HL-60 (cell line): ENCODE data around the gene COMMD6.

Source experiments
- POLR2AphosphoS5 ChIP-seq: IDR thresholded peaks from 2 replicates; pipeline ENCODE4 v1.6.1; 2012; ENCODE audit warnings: low read depth
- REST ChIP-seq: IDR thresholded peaks from 2 replicates; pipeline ENCODE4 v1.6.1; 2012; ENCODE audit warnings: low read depth; ENCODE audit not compliant: insufficient replicate concordance
- SPI1 ChIP-seq: IDR thresholded peaks from 2 replicates; pipeline ENCODE4 v1.6.1; 2012; ENCODE audit warnings: low read depth, mild to moderate bottlenecking, borderline replicate concordance
- TF ChIP-seq, protein P1 (sequence below): IDR thresholded peaks from one replicate; pipeline ENCODE4 v1.5.1; 2011; ENCODE audit warnings: low read length, control low read depth, inconsistent platforms; ENCODE audit not compliant: insufficient read depth

- TF ChIP-seq, protein P1, sequence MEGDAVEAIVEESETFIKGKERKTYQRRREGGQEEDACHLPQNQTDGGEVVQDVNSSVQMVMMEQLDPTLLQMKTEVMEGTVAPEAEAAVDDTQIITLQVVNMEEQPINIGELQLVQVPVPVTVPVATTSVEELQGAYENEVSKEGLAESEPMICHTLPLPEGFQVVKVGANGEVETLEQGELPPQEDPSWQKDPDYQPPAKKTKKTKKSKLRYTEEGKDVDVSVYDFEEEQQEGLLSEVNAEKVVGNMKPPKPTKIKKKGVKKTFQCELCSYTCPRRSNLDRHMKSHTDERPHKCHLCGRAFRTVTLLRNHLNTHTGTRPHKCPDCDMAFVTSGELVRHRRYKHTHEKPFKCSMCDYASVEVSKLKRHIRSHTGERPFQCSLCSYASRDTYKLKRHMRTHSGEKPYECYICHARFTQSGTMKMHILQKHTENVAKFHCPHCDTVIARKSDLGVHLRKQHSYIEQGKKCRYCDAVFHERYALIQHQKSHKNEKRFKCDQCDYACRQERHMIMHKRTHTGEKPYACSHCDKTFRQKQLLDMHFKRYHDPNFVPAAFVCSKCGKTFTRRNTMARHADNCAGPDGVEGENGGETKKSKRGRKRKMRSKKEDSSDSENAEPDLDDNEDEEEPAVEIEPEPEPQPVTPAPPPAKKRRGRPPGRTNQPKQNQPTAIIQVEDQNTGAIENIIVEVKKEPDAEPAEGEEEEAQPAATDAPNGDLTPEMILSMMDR: no peak
- TF ChIP-seq POLR2AphosphoS5 (no peak), REST (no peak), SPI1 (no peak)
These were observed 52.2 kb downstream of the COMMD6 start for GRCh38 chr13:75485286-75486062.
